Stimulated activated CD8-positive, alpha-beta memory T cell treated with anti-CD3 and anti-CD28 coated beads, Interleukin-7, amount 100 ng/mL, for 4 hours (primary cell): ENCODE results near the gene LSM2.

Experiments
- DNase-seq, 2 donors: peaks; one replicate each; pipeline ENCODE4 v3.0.0-alpha.2; 2020; ENCODE audit warnings: low read depth in 2 of 2

The LSM2 gene

GRCh38 chr6:31750411-31751022 lies 56.2 kb downstream of the LSM2 start:
- DNase-seq: no peak

GRCh38 chr6:31749301-31750036 lies 57.3 kb downstream of the LSM2 start:
- no peak for DNase-seq
